ENCODE results near the gene WDR70. TPM values are rescaled to one million over a fixed set of nuclear protein-coding genes. Genes with fewer than 3 reads are reported as not detected.
"Not testable (repeated sequence)": the region's sequence is repeated elsewhere in the genome, so short reads cannot be mapped to it uniquely, and the experiment has no call there.

The WDR70 gene
- total RNA-seq, 1 donor from 2014 or later, result 16.4 TPM

DNA sequence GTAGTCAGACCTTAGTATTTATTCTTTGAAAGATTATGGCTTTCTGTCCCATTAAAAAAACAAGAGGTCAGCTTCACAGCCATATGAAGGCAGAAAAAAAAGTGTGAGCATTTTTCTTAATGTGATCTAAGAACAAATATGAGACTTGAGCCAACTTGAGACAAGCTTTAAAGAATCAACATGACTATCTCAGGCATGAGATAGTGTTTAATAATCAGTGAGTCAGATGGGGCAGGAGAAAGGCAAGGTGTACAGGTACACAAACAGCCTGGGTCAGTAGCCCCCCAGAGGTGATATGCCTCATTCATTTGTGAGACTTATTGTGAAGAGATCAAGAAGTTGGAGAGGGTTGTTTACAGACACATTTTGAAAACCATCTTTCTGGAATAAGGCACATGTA lies 377.1 kb downstream of the WDR70 start:
- ATAC-seq, result no peak
- DNase-seq (ENCODE audit: missing footprints), result no peak
- intact Hi-C loops (cut with DNase I), result no loop called here

DNA sequence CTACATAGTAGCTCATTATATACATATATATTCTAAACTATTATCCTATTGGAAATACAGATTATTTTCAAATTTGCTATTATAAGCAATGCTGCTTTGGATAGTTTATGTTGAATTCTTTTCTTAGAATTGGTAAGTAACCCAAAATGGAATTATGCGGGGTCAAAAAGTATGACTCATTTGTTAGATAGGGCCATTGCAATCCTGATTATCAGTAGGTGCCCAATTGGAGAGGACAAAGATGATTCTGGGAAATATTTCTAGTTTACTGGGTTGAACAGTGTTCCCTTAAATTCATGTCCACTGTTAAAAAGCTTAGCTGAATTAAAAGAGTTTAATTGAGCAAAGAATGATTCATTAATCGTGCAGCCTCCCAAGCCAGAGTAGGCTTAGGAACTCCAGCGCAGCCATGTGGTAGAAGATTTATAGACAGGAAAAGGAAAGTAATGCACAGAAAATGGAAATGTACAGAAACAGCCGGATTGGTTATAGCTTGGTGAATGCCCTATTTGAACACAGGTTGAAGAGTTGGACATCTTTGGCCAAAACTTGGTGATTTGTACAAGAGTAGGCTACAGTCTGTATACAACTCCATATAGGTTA lies 379.0 kb downstream of the WDR70 start:
- DNase-seq (ENCODE audit: missing footprints), result no peak
- intact Hi-C loops (cut with DNase I), result no loop called here
- no peak for ATAC-seq

- ATAC-seq (no peak), DNase-seq (ENCODE audit: missing footprints) (no peak)
- intact Hi-C loops (cut with DNase I), result no loop called here
These were observed 388.1 kb downstream of the WDR70 start for GRCh38 chr5:37767251-37767650.

DNA sequence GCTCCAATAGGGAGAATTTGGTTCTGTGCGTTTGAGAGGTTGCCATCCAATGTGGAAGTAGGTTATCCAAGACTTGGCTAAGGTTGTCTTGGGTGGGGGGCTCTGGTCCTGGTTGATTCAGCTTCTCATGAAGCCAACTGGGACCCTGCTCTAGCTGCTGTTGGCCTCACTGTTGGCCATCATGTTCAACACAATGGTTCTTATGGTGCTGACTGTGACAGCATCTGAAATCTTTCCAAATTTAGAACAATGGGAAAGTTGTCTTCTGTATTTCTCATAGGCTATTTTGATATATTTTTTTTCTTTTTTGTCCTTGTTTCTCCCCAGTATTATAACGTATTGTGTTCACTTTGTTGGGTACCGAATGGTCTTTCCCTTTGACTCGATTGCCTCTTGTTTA lies 388.8 kb downstream of the WDR70 start:
- no peak for ATAC-seq
- intact Hi-C loops (cut with DNase I), result no loop called here
- no peak for DNase-seq (ENCODE audit: missing footprints)

DNA sequence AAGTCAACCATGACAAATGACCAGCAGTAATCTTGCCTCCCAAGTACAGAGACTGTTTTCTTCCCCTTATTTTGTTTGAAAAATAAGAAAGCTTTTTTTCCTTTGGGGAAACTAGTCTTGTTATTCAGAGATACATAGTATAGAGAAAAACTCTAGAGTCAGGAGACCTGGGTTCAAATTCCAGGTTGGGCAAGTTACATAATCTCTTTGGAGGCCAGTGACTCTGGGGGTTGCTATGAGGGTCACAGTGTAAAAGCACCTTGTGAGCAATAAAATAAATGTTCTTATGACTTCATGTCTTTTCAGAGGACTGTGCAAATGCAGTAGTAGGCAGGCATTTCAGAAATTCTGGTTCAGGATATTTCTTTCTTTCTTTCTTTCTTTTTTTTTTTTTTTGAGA lies 389.3 kb downstream of the WDR70 start:
- DNase-seq (ENCODE audit: missing footprints), result no peak
- ATAC-seq, result no peak
- intact Hi-C loops (cut with DNase I), result no loop called here

DNA sequence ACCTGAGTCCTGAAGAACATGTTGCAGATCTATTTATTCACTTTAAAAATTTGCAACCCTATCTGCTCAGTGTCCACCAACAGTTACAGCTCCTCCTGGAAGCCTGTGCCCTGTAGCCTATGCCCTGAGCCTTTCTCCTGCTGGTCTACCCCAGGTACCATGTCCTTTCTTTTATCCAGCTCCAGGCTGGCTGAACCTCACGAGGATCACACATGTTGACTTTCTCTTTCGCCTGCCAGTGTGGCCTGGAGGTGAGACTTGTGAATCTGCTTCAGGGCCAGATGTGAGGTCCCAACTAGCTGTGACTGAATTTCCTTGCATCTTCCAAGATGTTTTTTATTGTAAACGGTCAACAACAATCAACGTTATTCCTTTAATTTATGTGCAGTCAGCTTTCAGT lies 390.0 kb downstream of the WDR70 start:
- ATAC-seq (no peak), DNase-seq (ENCODE audit: missing footprints) (no peak)
- intact Hi-C loops (cut with DNase I), result no loop called here

DNA sequence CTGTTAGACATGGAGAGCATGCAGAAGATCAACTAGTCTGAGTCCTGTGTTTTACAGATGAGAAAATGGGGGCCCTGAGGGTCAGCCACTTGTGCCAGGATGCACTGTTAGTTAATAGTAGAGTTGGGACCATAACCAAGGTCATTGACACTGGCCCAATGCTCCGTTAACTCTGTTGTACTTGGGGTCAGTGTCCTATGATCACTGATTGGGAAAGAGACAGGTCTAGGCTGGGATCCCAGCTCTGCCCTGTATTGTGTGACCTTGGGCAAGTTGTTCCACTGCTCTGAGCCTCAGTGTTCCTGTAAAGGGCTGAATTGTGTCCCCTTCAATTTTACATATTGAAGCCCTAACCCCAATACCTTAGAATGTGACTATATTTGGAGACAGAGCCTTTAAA lies 390.7 kb downstream of the WDR70 start:
- intact Hi-C loops (cut with DNase I), result no loop called here
- no peak for ATAC-seq

GRCh38 chr5:37770786-37771185 lies 391.7 kb downstream of the WDR70 start:
- intact Hi-C loops (cut with DNase I), result no loop called here
- DNase-seq (ENCODE audit: missing footprints) (no peak), ATAC-seq (no peak)

More for the DNA sequence above, 390.7 kb downstream of the WDR70 start:
- no peak for DNase-seq (ENCODE audit: missing footprints)

DNA sequence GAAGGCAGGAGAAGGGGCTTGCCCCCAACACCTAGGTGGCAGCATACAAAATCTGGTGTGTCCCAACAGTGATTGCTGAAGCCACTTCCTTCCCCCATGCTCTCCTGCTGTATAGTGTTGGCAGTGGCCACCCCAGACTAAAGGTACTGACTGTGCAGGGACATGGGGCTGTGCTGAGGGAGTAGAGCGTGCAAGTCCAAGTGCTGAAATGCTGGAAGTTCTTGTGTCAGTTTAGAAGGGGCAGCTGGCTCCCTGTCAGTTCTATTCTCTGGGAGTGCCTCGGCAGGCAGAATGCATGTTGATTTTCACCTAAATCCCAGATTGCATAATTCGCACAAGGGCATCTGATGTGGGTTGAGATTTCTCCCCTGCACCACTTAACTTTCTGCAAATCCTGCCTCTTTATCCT lies 392.1 kb downstream of the WDR70 start:
- intact Hi-C loops (cut with DNase I), result no loop called here
- no peak for ATAC-seq
- DNase-seq (ENCODE audit: missing footprints), result no peak

GRCh38 chr5:37771731-37772130 lies 392.6 kb downstream of the WDR70 start:
- ATAC-seq (no peak), DNase-seq (ENCODE audit: missing footprints) (no peak)
- intact Hi-C loops (cut with DNase I), result no loop called here

DNA sequence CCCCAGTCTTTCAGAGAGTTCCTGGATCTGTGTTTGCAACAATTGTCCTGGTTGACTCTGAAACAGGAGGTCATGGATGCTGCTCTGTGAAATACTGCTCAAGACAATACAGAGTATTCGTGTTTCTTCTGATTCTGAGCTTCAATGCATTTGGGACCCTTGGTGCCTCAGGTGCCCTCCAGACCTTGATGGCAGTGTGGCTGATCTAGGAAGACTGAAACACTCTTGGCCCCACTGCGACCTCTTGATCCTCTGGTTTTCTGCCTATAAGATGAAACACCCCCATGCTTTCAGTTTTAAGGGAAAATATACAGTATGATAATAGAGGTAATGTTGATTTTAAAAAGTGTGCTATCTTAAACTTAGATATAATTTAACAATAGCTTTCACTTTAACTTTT lies 393.1 kb downstream of the WDR70 start:
- intact Hi-C loops (cut with DNase I), result no loop called here
- DNase-seq (ENCODE audit: missing footprints) (no peak), ATAC-seq (no peak)

GRCh38 chr5:37773809-37774208 lies 394.7 kb downstream of the WDR70 start:
- ATAC-seq (no peak), DNase-seq (ENCODE audit: missing footprints) (no peak)
- intact Hi-C loops (cut with DNase I), result no loop called here

GRCh38 chr5:37774912-37775483 lies 395.9 kb downstream of the WDR70 start:
- DNase-seq (ENCODE audit: missing footprints) (no peak), ATAC-seq (no peak)
- intact Hi-C loops (cut with DNase I), result no loop called here

DNA sequence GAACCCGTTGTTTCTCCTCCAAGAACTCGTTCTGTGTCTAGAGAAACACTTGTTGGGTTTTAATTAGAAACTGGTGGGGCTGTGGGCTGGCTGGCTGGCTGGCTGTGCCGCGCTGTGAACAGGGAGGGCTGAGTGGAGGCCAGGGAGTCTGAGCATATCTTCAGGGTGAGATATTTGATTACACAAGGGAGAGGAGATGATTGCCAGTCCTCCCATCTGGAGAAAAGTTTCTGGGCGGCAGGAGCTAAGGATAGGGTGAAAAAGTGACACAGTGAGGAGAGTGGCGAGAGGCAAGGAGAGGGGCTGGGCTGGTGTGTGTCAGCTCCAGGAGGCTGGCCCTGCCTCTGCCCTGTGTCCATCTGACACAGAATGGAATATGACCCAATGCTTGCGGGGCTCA lies 397.7 kb downstream of the WDR70 start:
- intact Hi-C loops (cut with DNase I), result no loop called here
- no peak for ATAC-seq
- DNase-seq (ENCODE audit: missing footprints), result no peak

DNA sequence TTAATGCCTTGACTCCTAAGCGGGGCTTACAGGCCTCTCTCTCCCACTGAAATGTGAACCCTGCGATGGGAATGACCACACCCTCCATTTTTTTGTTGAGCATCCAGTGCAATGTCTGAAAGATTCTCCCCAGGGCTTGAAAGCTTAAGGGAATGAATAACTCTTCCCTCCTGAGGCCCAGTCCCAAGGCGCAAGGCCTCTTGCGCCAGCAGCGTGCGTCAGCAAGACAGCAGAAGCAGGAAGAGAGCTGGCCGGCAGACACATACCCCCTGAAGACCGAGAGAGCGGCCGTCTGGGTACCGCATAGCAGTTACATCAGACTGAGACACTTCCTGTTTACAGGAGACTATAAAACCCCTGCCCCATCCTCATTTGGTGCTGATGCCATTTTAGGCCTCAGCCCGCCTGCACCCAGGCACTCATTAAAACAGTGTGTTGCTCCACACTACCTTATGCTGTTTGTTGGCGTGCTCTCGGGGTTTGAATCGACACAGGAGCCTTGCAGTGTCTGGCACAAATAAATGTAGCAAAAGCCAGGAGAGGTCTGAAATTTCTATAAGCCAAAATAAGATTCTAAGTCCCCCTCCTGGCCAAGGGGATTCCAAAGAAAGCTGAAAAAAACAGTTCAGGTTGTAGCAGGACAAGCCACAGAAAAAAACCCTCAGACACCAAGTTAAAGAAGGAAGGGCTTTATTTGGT lies 398.5 kb downstream of the WDR70 start:
- intact Hi-C loops (cut with DNase I), result no loop called here
- ATAC-seq (no peak), DNase-seq (ENCODE audit: missing footprints) (no peak)

DNA sequence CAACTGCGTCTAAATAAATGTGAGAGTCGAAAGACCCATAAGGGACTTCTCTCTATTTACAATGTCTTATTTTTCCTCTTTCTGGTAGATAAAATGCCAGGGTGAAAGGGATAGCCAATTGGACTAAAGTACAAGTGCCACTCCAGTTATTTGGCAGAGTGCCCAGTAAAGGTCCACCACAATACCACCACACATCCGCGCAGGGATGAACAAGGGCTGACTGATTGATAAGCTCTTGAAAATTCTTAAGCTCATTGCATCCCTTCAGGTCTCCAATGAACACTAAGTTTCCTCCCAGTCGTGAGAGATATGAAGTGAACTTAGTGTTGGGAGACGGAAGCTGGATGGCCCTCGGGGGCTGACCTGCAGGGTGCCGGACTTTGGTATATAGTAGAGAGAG lies 402.3 kb downstream of the WDR70 start:
- ATAC-seq; DNase-seq (ENCODE audit: missing footprints); intact Hi-C loops (cut with DNase I): not testable (repeated sequence)

DNA sequence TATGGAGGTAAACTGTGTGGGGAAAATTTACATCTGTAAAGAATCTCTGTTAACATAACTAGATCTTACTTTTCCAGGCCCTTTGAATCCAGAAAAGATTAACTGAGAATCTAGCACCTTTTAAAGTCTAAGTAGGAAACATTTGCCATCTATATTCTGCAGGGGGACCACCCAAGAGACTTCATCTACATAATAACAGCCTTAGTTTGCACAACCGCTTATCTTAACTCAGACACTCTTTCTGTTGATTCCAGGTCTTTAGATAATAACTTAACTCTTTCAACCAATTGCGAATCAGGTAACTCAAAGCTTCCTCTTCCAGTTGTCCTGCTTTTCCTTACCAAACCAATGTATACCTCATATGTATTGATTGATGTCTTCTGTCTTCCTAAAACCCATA lies 407.3 kb downstream of the WDR70 start:
- DNase-seq (ENCODE audit: missing footprints), result no peak
- no peak for ATAC-seq
- intact Hi-C loops (cut with DNase I), result no loop called here

GRCh38 chr5:37786862-37787519 lies 407.9 kb downstream of the WDR70 start:
- DNase-seq (ENCODE audit: missing footprints) (no peak), ATAC-seq (no peak)
- intact Hi-C loops (cut with DNase I), result no loop called here

GRCh38 chr5:37787742-37788141 lies 408.6 kb downstream of the WDR70 start:
- intact Hi-C loops (cut with DNase I), result no loop called here
- DNase-seq (ENCODE audit: missing footprints) (no peak), ATAC-seq (no peak)

DNA sequence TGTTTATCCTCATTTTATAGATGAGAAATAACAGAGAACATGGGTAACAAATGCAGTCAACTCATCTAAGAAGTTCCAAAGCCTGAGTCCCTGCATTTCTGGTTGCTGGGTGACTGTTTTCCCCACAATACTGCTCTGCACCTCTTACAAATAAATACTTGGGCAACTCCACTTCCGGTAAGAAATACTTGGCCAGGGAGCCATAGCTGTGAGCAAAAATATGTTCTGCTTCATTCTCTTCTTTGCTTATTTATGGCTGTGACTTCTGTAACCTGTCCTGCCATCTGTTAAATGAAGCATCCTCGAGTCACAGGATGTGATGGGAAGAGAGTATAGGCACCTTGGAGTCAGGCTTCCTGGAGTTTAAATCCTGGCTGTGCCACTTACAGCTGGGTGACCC lies 410.9 kb downstream of the WDR70 start:
- intact Hi-C loops (cut with DNase I), result no loop called here
- no peak for DNase-seq (ENCODE audit: missing footprints)
- ATAC-seq, result no peak
